Measurements from ENCODE around the gene RET.
"Not testable (repeated sequence)": the region's sequence is repeated elsewhere in the genome, so short reads cannot be mapped to it uniquely, and the experiment has no call there.

The RET gene

GRCh38 chr10:43099339-43099738 is 22.5 kb downstream of the RET start:
- not testable (repeated sequence) for ATAC-seq (replicated peaks; ENCODE audit: extremely low read depth, poor library complexity, severe bottlenecking); H3K4me3 Mint-ChIP-seq; DNase-seq (ENCODE audit: low spot score in 2 of 2); H3K36me3 Mint-ChIP-seq (ENCODE audit: insufficient read depth); H3K27ac Mint-ChIP-seq (ENCODE audit: low read depth); H3K9me3 Mint-ChIP-seq; H3K4me1 Mint-ChIP-seq
- H3K27me3 Mint-ChIP-seq: peaks cover 38% of the 10 kb centered on the region

GRCh38 chr10:43099928-43100327 is 23.1 kb downstream of the RET start:
- ATAC-seq (replicated peaks; ENCODE audit: extremely low read depth, poor library complexity, severe bottlenecking) (no peak), DNase-seq (ENCODE audit: low spot score in 2 of 2) (no peak)
- peaks cover 38% of the 10 kb centered on the region for H3K27me3 Mint-ChIP-seq
- no peaks in the 10 kb centered on the region for H3K9me3 Mint-ChIP-seq
- peaks cover 1% of the 10 kb centered on the region for H3K4me1 Mint-ChIP-seq
- H3K4me3 Mint-ChIP-seq: no peak overlapping the region
- H3K27ac Mint-ChIP-seq (ENCODE audit: low read depth): no peak overlapping the region
- H3K36me3 Mint-ChIP-seq (ENCODE audit: insufficient read depth): peaks cover 2% of the 10 kb centered on the region

DNA sequence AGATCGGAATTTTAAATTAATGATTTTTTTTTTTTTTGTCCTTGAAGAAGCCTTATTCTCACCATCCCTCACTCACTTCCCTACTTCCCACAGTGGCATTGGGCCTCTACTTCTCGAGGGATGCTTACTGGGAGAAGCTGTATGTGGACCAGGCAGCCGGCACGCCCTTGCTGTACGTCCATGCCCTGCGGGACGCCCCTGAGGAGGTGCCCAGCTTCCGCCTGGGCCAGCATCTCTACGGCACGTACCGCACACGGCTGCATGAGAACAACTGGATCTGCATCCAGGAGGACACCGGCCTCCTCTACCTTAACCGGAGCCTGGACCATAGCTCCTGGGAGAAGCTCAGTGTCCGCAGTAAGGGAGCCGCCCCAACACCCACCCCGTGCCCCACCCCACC is 23.5 kb downstream of the RET start:
- H3K9me3 Mint-ChIP-seq: no peaks in the 10 kb centered on the region
- H3K36me3 Mint-ChIP-seq (ENCODE audit: insufficient read depth): peaks cover 2% of the 10 kb centered on the region
- H3K27me3 Mint-ChIP-seq: peaks cover 38% of the 10 kb centered on the region
- H3K27ac Mint-ChIP-seq (ENCODE audit: low read depth): no peak overlapping the region
- H3K4me1 Mint-ChIP-seq: peaks cover 6% of the 10 kb centered on the region
- no peak overlapping the region for H3K4me3 Mint-ChIP-seq
- DNase-seq (ENCODE audit: low spot score in 2 of 2) (no peak), ATAC-seq (replicated peaks; ENCODE audit: extremely low read depth, poor library complexity, severe bottlenecking) (no peak)

DNA sequence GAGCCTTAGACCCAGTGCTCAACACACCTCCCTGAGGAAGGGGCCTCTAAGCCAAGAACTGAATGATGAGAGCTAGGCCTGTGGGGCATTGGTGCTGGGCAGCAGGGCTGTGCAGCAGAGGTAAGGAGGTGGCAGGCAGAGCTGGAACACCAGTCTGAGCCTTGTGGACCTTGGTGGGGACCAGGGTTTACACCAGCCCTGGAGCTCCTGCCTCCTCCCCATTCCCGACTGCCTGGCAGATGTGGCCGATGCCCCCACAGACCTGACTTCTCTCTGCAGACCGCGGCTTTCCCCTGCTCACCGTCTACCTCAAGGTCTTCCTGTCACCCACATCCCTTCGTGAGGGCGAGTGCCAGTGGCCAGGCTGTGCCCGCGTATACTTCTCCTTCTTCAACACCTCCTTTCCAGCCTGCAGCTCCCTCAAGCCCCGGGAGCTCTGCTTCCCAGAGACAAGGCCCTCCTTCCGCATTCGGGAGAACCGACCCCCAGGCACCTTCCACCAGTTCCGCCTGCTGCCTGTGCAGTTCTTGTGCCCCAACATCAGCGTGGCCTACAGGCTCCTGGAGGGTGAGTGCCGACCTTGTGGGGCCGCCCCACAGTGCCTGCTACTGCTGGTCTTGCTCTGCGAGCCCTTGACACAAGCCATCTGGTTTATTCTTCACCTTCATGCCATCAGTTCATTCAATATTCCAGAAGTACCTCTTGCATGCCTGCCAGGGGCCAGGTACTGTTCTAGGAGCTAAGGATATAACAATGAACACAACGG is 25.4 kb downstream of the RET start:
- peaks cover 38% of the 10 kb centered on the region for H3K27me3 Mint-ChIP-seq
- H3K36me3 Mint-ChIP-seq (ENCODE audit: insufficient read depth): peaks cover 4% of the 10 kb centered on the region
- H3K4me3 Mint-ChIP-seq: peak overlapping the region; percentile 35
- no peak for DNase-seq (ENCODE audit: low spot score in 2 of 2)
- ATAC-seq (replicated peaks; ENCODE audit: extremely low read depth, poor library complexity, severe bottlenecking): no peak
- peaks cover 15% of the 10 kb centered on the region for H3K4me1 Mint-ChIP-seq
- no peak overlapping the region for H3K27ac Mint-ChIP-seq (ENCODE audit: low read depth)
- H3K9me3 Mint-ChIP-seq: no peaks in the 10 kb centered on the region

GRCh38 chr10:43105102-43105955 is 28.5 kb downstream of the RET start:
- ATAC-seq (replicated peaks; ENCODE audit: extremely low read depth, poor library complexity, severe bottlenecking): peak; percentile 79
- H3K4me3 Mint-ChIP-seq: peak overlapping the region; percentile 76
- peaks cover 15% of the 10 kb centered on the region for H3K4me1 Mint-ChIP-seq
- DNase-seq (ENCODE audit: low spot score in 2 of 2): peak; percentile 62 to 72
- no peak overlapping the region for H3K27ac Mint-ChIP-seq (ENCODE audit: low read depth)
- H3K27me3 Mint-ChIP-seq: peaks cover 27% of the 10 kb centered on the region
- H3K36me3 Mint-ChIP-seq (ENCODE audit: insufficient read depth): peaks cover 2% of the 10 kb centered on the region
- H3K9me3 Mint-ChIP-seq: no peaks in the 10 kb centered on the region

DNA sequence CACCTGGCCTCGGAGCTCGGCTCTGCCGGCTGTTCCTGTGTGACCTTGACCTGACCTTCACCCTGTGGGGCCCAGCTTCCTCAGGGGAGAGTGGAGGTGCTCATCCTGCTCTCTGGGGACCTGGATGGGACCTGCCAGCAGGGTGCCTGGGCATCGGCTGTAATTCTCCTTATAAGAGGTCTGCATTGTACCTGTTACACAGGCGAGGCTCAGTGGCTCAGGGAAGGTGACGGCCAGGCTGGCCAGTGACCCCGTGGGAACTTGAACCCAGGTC is 29.0 kb downstream of the RET start:
- Mint-ChIP-seq H3K4me3 (peak overlapping the region; percentile 76), H3K27ac (ENCODE audit: low read depth) (no peak overlapping the region)

DNA sequence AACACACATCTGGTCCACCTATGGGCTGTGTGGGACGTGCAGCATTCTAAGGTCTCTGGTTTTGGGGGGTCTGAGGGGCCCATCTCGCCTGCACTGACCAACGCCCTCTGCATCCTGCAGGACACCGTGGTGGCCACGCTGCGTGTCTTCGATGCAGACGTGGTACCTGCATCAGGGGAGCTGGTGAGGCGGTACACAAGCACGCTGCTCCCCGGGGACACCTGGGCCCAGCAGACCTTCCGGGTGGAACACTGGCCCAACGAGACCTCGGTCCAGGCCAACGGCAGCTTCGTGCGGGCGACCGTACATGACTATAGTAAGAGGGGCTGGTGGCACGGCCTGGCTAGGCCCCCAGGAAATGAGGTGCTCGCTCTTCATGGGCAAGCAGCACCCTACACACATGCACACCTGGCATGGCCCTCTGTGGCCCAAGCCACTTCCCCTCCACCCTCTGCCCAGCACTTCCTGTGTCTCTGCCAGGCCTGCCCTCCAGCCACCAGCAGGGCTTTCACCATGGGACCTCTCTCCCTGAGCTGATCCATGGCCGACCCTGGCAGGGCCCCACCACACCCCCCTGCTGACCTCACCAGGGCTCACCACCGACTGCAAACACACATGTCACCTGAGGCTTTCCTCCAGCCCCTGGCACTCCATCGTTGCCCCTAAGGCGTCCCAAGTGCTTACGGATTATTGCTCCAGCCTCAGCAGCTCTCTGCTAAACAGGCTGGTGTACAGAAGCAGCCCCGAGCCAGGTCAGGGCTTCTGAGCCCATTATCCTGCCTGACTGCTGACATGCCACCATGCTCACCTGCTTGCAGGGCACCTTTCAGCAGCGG is 29.6 kb downstream of the RET start:
- DNase-seq (ENCODE audit: low spot score in 2 of 2) (no peak), ATAC-seq (replicated peaks; ENCODE audit: extremely low read depth, poor library complexity, severe bottlenecking) (no peak)
- Mint-ChIP-seq H3K9me3 (no peaks in the 10 kb centered on the region), H3K4me1 (peaks cover 15% of the 10 kb centered on the region), H3K4me3 (peak overlapping the region; percentile 76), H3K36me3 (ENCODE audit: insufficient read depth) (peaks cover 2% of the 10 kb centered on the region), H3K27me3 (peaks cover 24% of the 10 kb centered on the region), H3K27ac (ENCODE audit: low read depth) (no peak overlapping the region)

More for the DNA sequence above, 29.0 kb downstream of the RET start:
- peaks cover 15% of the 10 kb centered on the region for H3K4me1 Mint-ChIP-seq
- H3K36me3 Mint-ChIP-seq (ENCODE audit: insufficient read depth): peaks cover 2% of the 10 kb centered on the region
- ATAC-seq (replicated peaks; ENCODE audit: extremely low read depth, poor library complexity, severe bottlenecking) (no peak), DNase-seq (ENCODE audit: low spot score in 2 of 2) (no peak)
- H3K27me3 Mint-ChIP-seq: peaks cover 25% of the 10 kb centered on the region
- H3K9me3 Mint-ChIP-seq: no peaks in the 10 kb centered on the region

DNA sequence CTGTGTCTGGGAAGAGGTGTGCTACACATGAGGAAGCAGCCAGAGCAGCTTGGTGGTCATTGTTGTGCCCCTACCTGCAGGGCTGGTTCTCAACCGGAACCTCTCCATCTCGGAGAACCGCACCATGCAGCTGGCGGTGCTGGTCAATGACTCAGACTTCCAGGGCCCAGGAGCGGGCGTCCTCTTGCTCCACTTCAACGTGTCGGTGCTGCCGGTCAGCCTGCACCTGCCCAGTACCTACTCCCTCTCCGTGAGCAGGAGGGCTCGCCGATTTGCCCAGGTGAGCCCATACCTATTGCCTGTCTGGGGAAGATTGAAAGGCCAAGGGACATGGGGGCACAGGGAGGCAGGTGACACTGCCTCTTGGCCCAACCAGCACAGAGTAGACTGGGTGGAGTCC is 32.1 kb downstream of the RET start:
- Mint-ChIP-seq H3K27ac (ENCODE audit: low read depth) (no peak overlapping the region), H3K4me3 (no peak overlapping the region), H3K27me3 (no peaks in the 10 kb centered on the region), H3K36me3 (ENCODE audit: insufficient read depth) (peaks cover 2% of the 10 kb centered on the region), H3K4me1 (peaks cover 15% of the 10 kb centered on the region), H3K9me3 (no peaks in the 10 kb centered on the region)
- no peak for ATAC-seq (replicated peaks; ENCODE audit: extremely low read depth, poor library complexity, severe bottlenecking)
- DNase-seq (ENCODE audit: low spot score in 2 of 2): no peak

DNA sequence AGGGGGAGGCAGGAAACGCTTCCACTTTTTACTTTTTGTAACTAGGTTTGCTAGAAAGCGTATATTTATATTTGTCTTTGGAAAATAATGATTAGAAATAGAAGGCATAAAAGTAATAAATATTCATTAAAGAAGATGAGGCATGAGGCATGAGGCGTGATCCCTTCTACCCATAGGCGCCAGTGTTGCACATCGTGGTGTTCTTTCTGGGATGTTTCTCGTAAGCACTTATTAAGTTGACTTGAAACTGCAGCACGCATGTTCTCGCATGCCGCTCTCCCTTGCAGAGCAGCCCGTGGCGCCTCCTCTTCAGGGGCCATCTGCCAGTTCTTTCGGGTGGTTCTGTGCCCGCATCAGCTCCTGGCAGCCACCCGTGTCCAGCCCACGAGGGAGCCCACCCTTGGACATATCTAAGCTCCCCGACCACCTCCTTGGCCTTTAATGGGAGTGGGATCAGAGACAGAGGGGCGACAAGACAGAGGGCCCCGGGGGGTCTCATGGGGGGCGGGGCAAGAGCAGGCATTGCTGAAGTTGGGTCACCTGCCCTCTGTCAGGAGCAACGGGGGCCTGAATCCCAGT is 32.9 kb downstream of the RET start:
- ATAC-seq (replicated peaks; ENCODE audit: extremely low read depth, poor library complexity, severe bottlenecking): no peak
- peaks cover 2% of the 10 kb centered on the region for H3K36me3 Mint-ChIP-seq (ENCODE audit: insufficient read depth)
- DNase-seq (ENCODE audit: low spot score in 2 of 2): no peak
- no peak overlapping the region for H3K27ac Mint-ChIP-seq (ENCODE audit: low read depth)
- H3K9me3 Mint-ChIP-seq: no peaks in the 10 kb centered on the region
- H3K27me3 Mint-ChIP-seq: no peaks in the 10 kb centered on the region
- H3K4me3 Mint-ChIP-seq: no peak overlapping the region
- H3K4me1 Mint-ChIP-seq: peaks cover 15% of the 10 kb centered on the region

DNA sequence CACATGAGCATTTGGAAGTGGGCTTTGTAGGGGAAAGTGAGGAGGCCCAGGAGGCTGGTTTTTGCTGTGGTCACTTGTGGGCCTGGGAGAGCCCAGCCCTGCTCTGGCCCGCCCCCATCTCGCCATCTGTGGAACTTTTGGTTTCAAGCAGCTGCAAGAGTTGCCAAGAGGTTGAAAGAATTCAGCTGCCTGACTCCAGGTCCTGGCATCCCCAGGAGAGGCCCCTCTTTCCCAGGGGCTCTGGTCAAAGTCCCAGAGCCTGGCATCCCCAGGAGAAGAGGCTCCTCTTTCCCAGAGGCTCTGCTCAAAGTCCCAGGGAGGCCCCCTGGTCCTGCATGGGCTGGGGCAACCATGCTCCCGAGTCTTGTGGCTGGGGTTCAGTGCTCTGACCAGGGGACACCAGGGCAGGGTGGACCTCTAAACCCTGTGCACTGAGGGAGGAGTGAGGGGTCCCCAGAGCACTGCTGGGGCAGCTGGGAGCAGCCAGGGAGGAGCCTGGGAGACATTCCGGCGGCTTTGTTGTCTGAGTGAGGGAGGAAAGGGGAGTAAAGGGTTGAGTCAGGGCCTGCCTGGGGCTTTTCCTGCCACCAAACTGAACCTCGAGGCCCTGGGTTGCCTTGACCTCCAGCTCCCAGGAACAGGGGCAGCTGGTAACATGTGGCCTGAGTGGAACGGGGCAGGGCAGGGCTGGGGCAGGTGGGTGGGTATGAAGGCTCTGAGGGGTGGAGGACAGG is 33.6 kb downstream of the RET start:
- no peak for ATAC-seq (replicated peaks; ENCODE audit: extremely low read depth, poor library complexity, severe bottlenecking)
- peaks cover 9% of the 10 kb centered on the region for H3K4me1 Mint-ChIP-seq

DNA sequence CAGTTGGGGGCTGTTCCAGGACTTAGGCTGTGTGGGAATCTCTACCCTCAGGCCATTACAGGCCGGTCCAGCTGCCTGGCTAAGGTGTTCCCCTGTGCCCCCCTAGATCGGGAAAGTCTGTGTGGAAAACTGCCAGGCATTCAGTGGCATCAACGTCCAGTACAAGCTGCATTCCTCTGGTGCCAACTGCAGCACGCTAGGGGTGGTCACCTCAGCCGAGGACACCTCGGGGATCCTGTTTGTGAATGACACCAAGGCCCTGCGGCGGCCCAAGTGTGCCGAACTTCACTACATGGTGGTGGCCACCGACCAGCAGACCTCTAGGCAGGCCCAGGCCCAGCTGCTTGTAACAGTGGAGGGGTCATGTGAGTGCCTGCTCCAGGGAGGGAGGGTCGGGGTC is 34.2 kb downstream of the RET start:
- H3K9me3 Mint-ChIP-seq: no peaks in the 10 kb centered on the region

More for the DNA sequence above, 33.6 kb downstream of the RET start:
- Mint-ChIP-seq H3K27ac (ENCODE audit: low read depth) (no peak overlapping the region), H3K27me3 (no peaks in the 10 kb centered on the region), H3K36me3 (ENCODE audit: insufficient read depth) (peaks cover 2% of the 10 kb centered on the region), H3K4me3 (no peak overlapping the region), H3K9me3 (no peaks in the 10 kb centered on the region)
- DNase-seq (ENCODE audit: low spot score in 2 of 2): no peak

More for the DNA sequence above, 34.2 kb downstream of the RET start:
- Mint-ChIP-seq H3K36me3 (ENCODE audit: insufficient read depth) (peaks cover 2% of the 10 kb centered on the region), H3K4me3 (no peak overlapping the region), H3K27ac (ENCODE audit: low read depth) (no peak overlapping the region), H3K27me3 (no peaks in the 10 kb centered on the region), H3K4me1 (peaks cover 7% of the 10 kb centered on the region)
- ATAC-seq (replicated peaks; ENCODE audit: extremely low read depth, poor library complexity, severe bottlenecking): no peak
- DNase-seq (ENCODE audit: low spot score in 2 of 2): no peak
